Ovary (tissue), 3 donors: Measurements from ENCODE around the gene NFATC2IP.

Experiments
- POLR2A ChIP-seq: fragments of 450-650 bp; IDR thresholded peaks from one replicate; pipeline ENCODE4 v1.6.1; 2017; ENCODE audit warnings: antibody characterized with exemption, mild to moderate bottlenecking, moderate library complexity
- TF ChIP-seq, protein P1 (sequence below), 3 donors: fragments of 450-650 bp in 2 of 3; fragments of 200-600 bp in 1 of 3; IDR thresholded peaks; one replicate each; pipeline versions ENCODE4 v1.5.1 to v1.8.0; 2016 to 2022; ENCODE audit warnings: antibody characterized with exemption in 3 of 3, mild to moderate bottlenecking in 1 of 3
- donor health status: DM: no; HTN: no; CAD: no.

DNA sequence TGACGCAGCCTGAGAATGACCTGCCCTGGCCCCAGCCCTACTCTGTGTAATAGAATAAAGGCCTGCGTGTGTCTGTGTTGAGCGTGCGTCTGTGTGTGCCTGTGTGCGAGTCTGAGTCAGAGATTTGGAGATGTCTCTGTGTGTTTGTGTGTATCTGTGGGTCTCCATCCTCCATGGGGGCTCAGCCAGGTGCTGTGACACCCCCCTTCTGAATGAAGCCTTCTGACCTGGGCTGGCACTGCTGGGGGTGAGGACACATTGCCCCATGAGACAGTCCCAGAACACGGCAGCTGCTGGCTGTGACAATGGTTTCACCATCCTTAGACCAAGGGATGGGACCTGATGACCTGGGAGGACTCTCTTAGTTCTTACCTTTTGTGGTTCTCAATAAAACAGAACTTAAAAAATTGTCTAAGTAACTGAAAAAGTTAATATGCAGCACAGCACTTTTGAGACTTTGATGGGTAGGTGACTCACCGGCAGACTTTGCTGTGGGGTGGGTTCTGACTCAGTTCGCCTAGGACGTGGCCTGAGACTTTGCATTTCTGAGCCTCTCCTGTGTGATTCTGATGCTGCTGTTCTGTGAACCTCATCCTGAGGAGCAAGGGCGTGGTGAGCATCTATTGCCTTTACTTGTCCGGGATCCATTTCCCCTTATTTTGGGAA lies 39.8 kb downstream of the NFATC2IP start:
- TF ChIP-seq, protein P1, sequence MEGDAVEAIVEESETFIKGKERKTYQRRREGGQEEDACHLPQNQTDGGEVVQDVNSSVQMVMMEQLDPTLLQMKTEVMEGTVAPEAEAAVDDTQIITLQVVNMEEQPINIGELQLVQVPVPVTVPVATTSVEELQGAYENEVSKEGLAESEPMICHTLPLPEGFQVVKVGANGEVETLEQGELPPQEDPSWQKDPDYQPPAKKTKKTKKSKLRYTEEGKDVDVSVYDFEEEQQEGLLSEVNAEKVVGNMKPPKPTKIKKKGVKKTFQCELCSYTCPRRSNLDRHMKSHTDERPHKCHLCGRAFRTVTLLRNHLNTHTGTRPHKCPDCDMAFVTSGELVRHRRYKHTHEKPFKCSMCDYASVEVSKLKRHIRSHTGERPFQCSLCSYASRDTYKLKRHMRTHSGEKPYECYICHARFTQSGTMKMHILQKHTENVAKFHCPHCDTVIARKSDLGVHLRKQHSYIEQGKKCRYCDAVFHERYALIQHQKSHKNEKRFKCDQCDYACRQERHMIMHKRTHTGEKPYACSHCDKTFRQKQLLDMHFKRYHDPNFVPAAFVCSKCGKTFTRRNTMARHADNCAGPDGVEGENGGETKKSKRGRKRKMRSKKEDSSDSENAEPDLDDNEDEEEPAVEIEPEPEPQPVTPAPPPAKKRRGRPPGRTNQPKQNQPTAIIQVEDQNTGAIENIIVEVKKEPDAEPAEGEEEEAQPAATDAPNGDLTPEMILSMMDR (IDR thresholded peaks at IDR 0.05): no peak
- no peak for TF ChIP-seq POLR2A
